Loucy (cell line): ENCODE measurements around the gene TYW1.
"Not testable (repeated sequence)": the region's sequence is repeated elsewhere in the genome, so short reads cannot be mapped to it uniquely, and the experiment has no call there.

ENCODE experiments used
- H2AFZ ChIP-seq: fragments of 200-600 bp; sonication (generic); 2 replicates; pipeline ENCODE4 v1.6.0; 2016; ENCODE audit warnings: antibody characterized with exemption, mild to moderate bottlenecking, low read length, moderate library complexity
- H3F3A ChIP-seq: fragments of 200-600 bp; 2 replicates; pipeline ENCODE4 v1.6.0; 2016; ENCODE audit warnings: antibody characterized with exemption, low read depth, mild to moderate bottlenecking
- H3K27me3 ChIP-seq: fragments of 200-600 bp; sonication (generic); 2 replicates; pipeline ENCODE4 v1.6.1; 2014; ENCODE audit warnings: low read length, mild to moderate bottlenecking; ENCODE audit not compliant: insufficient read depth, poor library complexity, severe bottlenecking
- H3K36me3 ChIP-seq: fragments of 200-600 bp; sonication (generic); 2 replicates; pipeline ENCODE4 v1.6.1; 2016; ENCODE audit warnings: low read length; ENCODE audit not compliant: insufficient read depth
- H3K4me1 ChIP-seq: fragments of 200-600 bp; sonication (generic); 2 replicates; pipeline ENCODE4 v1.5.1; 2014; ENCODE audit warnings: low read length, mild to moderate bottlenecking; ENCODE audit not compliant: insufficient read depth, poor library complexity, severe bottlenecking
- H3K4me2 ChIP-seq: fragments of 200-600 bp; sonication (generic); 2 replicates; pipeline ENCODE4 v1.6.0; 2014; ENCODE audit warnings: antibody characterized with exemption, low read length, low read depth, mild to moderate bottlenecking; ENCODE audit not compliant: poor library complexity, severe bottlenecking
- H3K4me3 ChIP-seq: fragments of 200-600 bp; sonication (generic); 2 replicates; pipeline ENCODE4 v1.5.1; 2014; ENCODE audit warnings: low read length, mild to moderate bottlenecking, mixed read lengths; ENCODE audit not compliant: poor library complexity, severe bottlenecking
- H3K79me2 ChIP-seq: fragments of 200-600 bp; sonication (generic); 2 replicates; pipeline ENCODE4 v1.6.1; 2014; ENCODE audit warnings: low read length; ENCODE audit not compliant: insufficient read depth
- H3K9ac ChIP-seq: fragments of 200-600 bp; sonication (generic); 2 replicates; pipeline ENCODE4 v1.6.0; 2014; ENCODE audit warnings: mild to moderate bottlenecking, low read depth, low read length, moderate library complexity; ENCODE audit not compliant: poor library complexity, severe bottlenecking
- H3K9me2 ChIP-seq: fragments of 200-600 bp; sonication (generic); replicated peaks from 2 replicates; pipeline ENCODE4 v1.6.1; 2016; ENCODE audit warnings: low read depth, low read length, mixed read lengths
- H3K9me3 ChIP-seq: fragments of 200-600 bp; sonication (generic); 2 replicates; pipeline ENCODE4 v1.6.1; 2014; ENCODE audit warnings: mild to moderate bottlenecking, antibody characterized with exemption, low read length, low read depth; ENCODE audit not compliant: insufficient read depth
- H4K20me1 ChIP-seq: fragments of 200-600 bp; sonication (generic); 2 replicates; pipeline ENCODE4 v1.6.0; 2014; ENCODE audit warnings: antibody characterized with exemption, low read length, mild to moderate bottlenecking; ENCODE audit not compliant: insufficient read depth, poor library complexity, severe bottlenecking
- EZH2phosphoT487 ChIP-seq: fragments of 200-600 bp; IDR thresholded peaks from 2 replicates; pipeline ENCODE4 v1.6.1; 2018; ENCODE audit warnings: antibody characterized with exemption, mild to moderate bottlenecking, moderate library complexity, borderline replicate concordance
- TF ChIP-seq, protein P1 (sequence below): fragments of 200-600 bp; sonication (generic); conservative IDR thresholded peaks from 2 replicates; pipeline ENCODE4 v1.5.1; 2014; ENCODE audit warnings: mild to moderate bottlenecking, antibody characterized with exemption, low read length

TYW1 gene

GRCh38 chr7:67089261-67089660, 92.6 kb downstream of the TYW1 start:
- not testable (repeated sequence) for H3K9ac ChIP-seq, H4K20me1 ChIP-seq, H2AFZ ChIP-seq, H3K9me3 ChIP-seq, H3K4me1 ChIP-seq, H3K4me2 ChIP-seq, H3F3A ChIP-seq, H3K4me3 ChIP-seq, H3K27me3 ChIP-seq, H3K9me2 ChIP-seq, H3K79me2 ChIP-seq
- H3K36me3 ChIP-seq = peaks cover 13% of the 10 kb centered on the region; the same call in 1 of the 2 replicates

DNA sequence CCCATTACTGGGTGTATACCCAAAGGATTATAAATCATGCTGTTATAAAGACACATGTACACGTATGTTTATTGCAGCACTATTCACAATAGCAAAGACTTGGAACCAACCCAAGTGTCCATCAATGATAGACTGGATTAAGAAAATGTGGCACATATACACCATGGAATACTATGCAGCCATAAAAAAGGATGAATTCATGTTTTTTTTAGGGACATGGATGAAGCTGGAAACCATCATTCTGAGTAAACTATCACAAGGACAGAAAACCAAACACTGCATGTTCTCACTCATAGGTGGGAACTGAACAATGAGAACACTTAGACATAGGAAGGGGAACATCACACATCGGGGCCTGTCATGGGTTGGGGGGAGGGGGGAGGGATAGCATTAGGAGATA, 94.4 kb downstream of the TYW1 start:
- not testable (repeated sequence) for H3K4me3 ChIP-seq, H3K4me1 ChIP-seq, H3K9me3 ChIP-seq, H3K27me3 ChIP-seq, H2AFZ ChIP-seq, H3K9me2 ChIP-seq, H3K4me2 ChIP-seq, H3K9ac ChIP-seq, H3F3A ChIP-seq, H3K79me2 ChIP-seq, H3K36me3 ChIP-seq, H4K20me1 ChIP-seq

GRCh38 chr7:67098031-67098430, 101.4 kb downstream of the TYW1 start:
- H3K27me3 ChIP-seq, H3K9ac ChIP-seq, H3K79me2 ChIP-seq, H2AFZ ChIP-seq, H3F3A ChIP-seq, H3K4me2 ChIP-seq, H3K4me3 ChIP-seq, H3K4me1 ChIP-seq, H3K36me3 ChIP-seq, H3K9me2 ChIP-seq, H4K20me1 ChIP-seq, H3K9me3 ChIP-seq: not testable (repeated sequence)

DNA sequence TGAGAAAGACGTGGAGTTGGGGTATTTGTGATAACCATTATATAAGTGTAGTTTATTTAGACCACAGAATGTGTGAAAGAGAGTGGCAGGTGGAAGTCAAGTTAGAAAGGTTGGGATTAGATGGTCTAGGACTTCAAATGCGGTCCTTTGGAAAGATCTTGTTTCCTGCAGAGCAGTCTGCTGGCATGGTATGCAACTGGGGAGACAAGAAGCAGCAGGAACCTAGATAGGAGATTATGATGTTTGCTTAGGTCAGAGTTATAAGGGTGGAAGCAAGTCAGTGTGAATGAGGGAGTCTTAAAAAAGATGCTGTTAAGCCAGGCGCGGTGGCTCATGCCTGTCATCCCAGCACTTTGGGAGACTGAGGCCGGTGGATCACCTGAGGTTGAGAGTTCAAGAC, 102.8 kb downstream of the TYW1 start:
- H4K20me1 ChIP-seq, H3F3A ChIP-seq, H3K27me3 ChIP-seq, H3K36me3 ChIP-seq, H3K9me2 ChIP-seq, H3K4me2 ChIP-seq, H3K4me1 ChIP-seq, H2AFZ ChIP-seq, H3K79me2 ChIP-seq, H3K9me3 ChIP-seq, H3K4me3 ChIP-seq, H3K9ac ChIP-seq: not testable (repeated sequence)

- H4K20me1 ChIP-seq, H3K9ac ChIP-seq, H3K36me3 ChIP-seq, H3K9me2 ChIP-seq, H3F3A ChIP-seq, H3K79me2 ChIP-seq, H2AFZ ChIP-seq, H3K4me3 ChIP-seq, H3K4me1 ChIP-seq, H3K27me3 ChIP-seq, H3K9me3 ChIP-seq, H3K4me2 ChIP-seq: not testable (repeated sequence)
Measured at GRCh38 chr7:67100038-67100437, 103.4 kb downstream of the TYW1 start.

GRCh38 chr7:67100956-67101361, 104.3 kb downstream of the TYW1 start:
- no peak overlapping the region for H3K4me2 ChIP-seq
- peaks cover 6% of the 10 kb centered on the region for H3K4me1 ChIP-seq
- no peaks in the 10 kb centered on the region for H3K9me3 ChIP-seq
- TF ChIP-seq, protein P1, sequence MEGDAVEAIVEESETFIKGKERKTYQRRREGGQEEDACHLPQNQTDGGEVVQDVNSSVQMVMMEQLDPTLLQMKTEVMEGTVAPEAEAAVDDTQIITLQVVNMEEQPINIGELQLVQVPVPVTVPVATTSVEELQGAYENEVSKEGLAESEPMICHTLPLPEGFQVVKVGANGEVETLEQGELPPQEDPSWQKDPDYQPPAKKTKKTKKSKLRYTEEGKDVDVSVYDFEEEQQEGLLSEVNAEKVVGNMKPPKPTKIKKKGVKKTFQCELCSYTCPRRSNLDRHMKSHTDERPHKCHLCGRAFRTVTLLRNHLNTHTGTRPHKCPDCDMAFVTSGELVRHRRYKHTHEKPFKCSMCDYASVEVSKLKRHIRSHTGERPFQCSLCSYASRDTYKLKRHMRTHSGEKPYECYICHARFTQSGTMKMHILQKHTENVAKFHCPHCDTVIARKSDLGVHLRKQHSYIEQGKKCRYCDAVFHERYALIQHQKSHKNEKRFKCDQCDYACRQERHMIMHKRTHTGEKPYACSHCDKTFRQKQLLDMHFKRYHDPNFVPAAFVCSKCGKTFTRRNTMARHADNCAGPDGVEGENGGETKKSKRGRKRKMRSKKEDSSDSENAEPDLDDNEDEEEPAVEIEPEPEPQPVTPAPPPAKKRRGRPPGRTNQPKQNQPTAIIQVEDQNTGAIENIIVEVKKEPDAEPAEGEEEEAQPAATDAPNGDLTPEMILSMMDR = no peak
- TF ChIP-seq EZH2phosphoT487 = no peak
- H3K79me2 ChIP-seq = no peaks in the 10 kb centered on the region
- H3F3A ChIP-seq = no peaks in the 10 kb centered on the region
- no peaks in the 10 kb centered on the region for H3K9me2 ChIP-seq
- H2AFZ ChIP-seq = no peak overlapping the region
- no peak overlapping the region for H3K4me3 ChIP-seq
- H3K36me3 ChIP-seq = no peaks in the 10 kb centered on the region
- H3K9ac ChIP-seq = no peak overlapping the region
- no peaks in the 10 kb centered on the region for H4K20me1 ChIP-seq
- H3K27me3 ChIP-seq = no peaks in the 10 kb centered on the region

DNA sequence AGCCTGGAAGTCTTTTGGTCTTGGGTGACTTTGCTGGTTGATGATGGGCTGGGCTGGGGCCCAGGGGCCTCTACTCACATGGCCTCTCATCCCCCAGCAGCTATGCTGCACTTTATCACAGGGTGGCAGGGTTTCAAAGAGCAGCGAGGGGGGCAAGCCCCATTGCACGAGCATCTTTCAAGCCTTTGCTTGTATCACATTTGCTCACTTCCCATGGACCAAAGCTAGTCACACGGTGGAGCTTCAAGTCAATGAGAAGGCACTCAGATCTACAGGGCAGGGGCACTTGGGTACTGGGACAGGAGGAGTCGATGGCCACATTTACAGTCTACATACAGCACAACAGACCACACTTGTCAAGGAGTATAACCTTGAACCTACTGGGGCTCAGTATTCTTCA, 108.3 kb downstream of the TYW1 start:
- H3K9me3 ChIP-seq, H2AFZ ChIP-seq, H3K36me3 ChIP-seq, H3K27me3 ChIP-seq, H3K4me2 ChIP-seq, H3F3A ChIP-seq, H4K20me1 ChIP-seq, H3K9ac ChIP-seq, H3K4me1 ChIP-seq, H3K4me3 ChIP-seq, H3K79me2 ChIP-seq, H3K9me2 ChIP-seq: not testable (repeated sequence)
